Fibroblast of skin of back (primary cell): Measurements from ENCODE around the gene L3MBTL4.

Source experiments
- DNase-seq: peaks from one replicate; pipeline ENCODE4 v3.0.0-alpha.2; 2013

The L3MBTL4 gene

GRCh38 chr18:5983488-5983887 is 431.2 kb downstream of the L3MBTL4 start:
- DNase-seq, result no peak

- no peak for DNase-seq
Observed at GRCh38 chr18:5982332-5982731, 432.4 kb downstream of the L3MBTL4 start.

- no peak for DNase-seq
Observed at GRCh38 chr18:5980721-5981120, 434.0 kb downstream of the L3MBTL4 start.

- DNase-seq, result no peak
Observed at GRCh38 chr18:5979971-5980457, 434.7 kb downstream of the L3MBTL4 start.

- no peak for DNase-seq
Observed at GRCh38 chr18:5979176-5979888, 435.4 kb downstream of the L3MBTL4 start.

- no peak for DNase-seq
Observed at GRCh38 chr18:5977022-5977421, 437.7 kb downstream of the L3MBTL4 start.

GRCh38 chr18:5975111-5976002 is 439.4 kb downstream of the L3MBTL4 start:
- DNase-seq, result peak; percentile 83

- no peak for DNase-seq
Observed at GRCh38 chr18:5974696-5975095, 440.0 kb downstream of the L3MBTL4 start.

GRCh38 chr18:5973099-5973498 is 441.6 kb downstream of the L3MBTL4 start:
- no peak for DNase-seq

GRCh38 chr18:5972298-5972697 is 442.4 kb downstream of the L3MBTL4 start:
- no peak for DNase-seq

- DNase-seq, result no peak
Observed at GRCh38 chr18:5969989-5970403, 444.7 kb downstream of the L3MBTL4 start.

GRCh38 chr18:5969355-5969988 is 445.2 kb downstream of the L3MBTL4 start:
- DNase-seq, result no peak

GRCh38 chr18:5967666-5968065 is 447.0 kb downstream of the L3MBTL4 start:
- DNase-seq, result no peak

GRCh38 chr18:5967007-5967406 is 447.7 kb downstream of the L3MBTL4 start:
- no peak for DNase-seq

- no peak for DNase-seq
Observed at GRCh38 chr18:5966514-5966913, 448.2 kb downstream of the L3MBTL4 start.

GRCh38 chr18:5964996-5965395 is 449.7 kb downstream of the L3MBTL4 start:
- no peak for DNase-seq

- DNase-seq, result no peak
Observed at GRCh38 chr18:5964596-5964995, 450.1 kb downstream of the L3MBTL4 start.

GRCh38 chr18:5964108-5964507 is 450.6 kb downstream of the L3MBTL4 start:
- DNase-seq, result no peak

GRCh38 chr18:5963267-5963666 is 451.4 kb downstream of the L3MBTL4 start:
- no peak for DNase-seq

- DNase-seq, result no peak
Observed at GRCh38 chr18:5962362-5962761, 452.3 kb downstream of the L3MBTL4 start.

- no peak for DNase-seq
Observed at GRCh38 chr18:5961828-5962150, 452.9 kb downstream of the L3MBTL4 start.

GRCh38 chr18:5961097-5961827 is 453.4 kb downstream of the L3MBTL4 start:
- DNase-seq, result no peak

GRCh38 chr18:5958822-5959221 is 455.9 kb downstream of the L3MBTL4 start:
- DNase-seq, result no peak
